Activated CD4-positive, CD25-positive, alpha-beta regulatory T cell treated with anti-CD3 and anti-CD28 coated beads, Interleukin-2, amount 50 U/mL, for 24 hours (primary cell): ENCODE results near the gene RFPL3.
"Not testable (repeated sequence)": the region's sequence is repeated elsewhere in the genome, so short reads cannot be mapped to it uniquely, and the experiment has no call there.

Experiments
- ATAC-seq, 2 donors: fragments of 150-1000 bp; cut with Tn5 transposase; one replicate each; pipeline ENCODE4 v1.10.0; 2021; ENCODE audit warnings: mild to moderate bottlenecking in 1 of 2, moderate library complexity in 1 of 2

The RFPL3 gene

GRCh38 chr22:32357567-32357966, at the start of gene RFPL3:
RFPL3 (plus strand) TSS chr22:32357867; CDS start chr22:32358072, 205 bp downstream.
- not testable (repeated sequence) for ATAC-seq

- no peak for ATAC-seq
Measured at GRCh38 chr22:32308191-32308590, 49.5 kb upstream of the RFPL3 start.

- ATAC-seq: no peak
Measured at GRCh38 chr22:32308934-32309333, 48.7 kb upstream of the RFPL3 start.

- no peak for ATAC-seq
Measured at GRCh38 chr22:32309585-32310251, 47.9 kb upstream of the RFPL3 start.

GRCh38 chr22:32310777-32311176, 46.9 kb upstream of the RFPL3 start:
- ATAC-seq: no peak

- no peak for ATAC-seq
Measured at GRCh38 chr22:32311551-32312071, 46.1 kb upstream of the RFPL3 start.

- no peak for ATAC-seq
Measured at GRCh38 chr22:32312748-32313147, 44.9 kb upstream of the RFPL3 start.

- ATAC-seq: no peak
Measured at GRCh38 chr22:32313532-32313931, 44.1 kb upstream of the RFPL3 start.

GRCh38 chr22:32317524-32317923, 40.1 kb upstream of the RFPL3 start:
- ATAC-seq: no peak

- ATAC-seq: no peak
Measured at GRCh38 chr22:32318361-32318760, 39.3 kb upstream of the RFPL3 start.

- ATAC-seq: no peak
Measured at GRCh38 chr22:32319861-32320406, 37.7 kb upstream of the RFPL3 start.

- no peak for ATAC-seq
Measured at GRCh38 chr22:32322986-32323385, 34.7 kb upstream of the RFPL3 start.

- no peak for ATAC-seq
Measured at GRCh38 chr22:32323513-32324164, 34.0 kb upstream of the RFPL3 start.

GRCh38 chr22:32324505-32325415, 32.9 kb upstream of the RFPL3 start:
- ATAC-seq: no peak

- ATAC-seq: no peak
Measured at GRCh38 chr22:32325416-32325801, 32.3 kb upstream of the RFPL3 start.

GRCh38 chr22:32325811-32326237, 31.8 kb upstream of the RFPL3 start:
- no peak for ATAC-seq

GRCh38 chr22:32326647-32327046, 31.0 kb upstream of the RFPL3 start:
- no peak for ATAC-seq

GRCh38 chr22:32327066-32327465, 30.6 kb upstream of the RFPL3 start:
- ATAC-seq: no peak

- no peak for ATAC-seq
Measured at GRCh38 chr22:32327596-32328171, 30.0 kb upstream of the RFPL3 start.

GRCh38 chr22:32328306-32329201, 29.1 kb upstream of the RFPL3 start:
- no peak for ATAC-seq

- ATAC-seq: no peak
Measured at GRCh38 chr22:32329202-32329645, 28.4 kb upstream of the RFPL3 start.
